Erythroblast (primary cell): ENCODE results near the gene SYNJ2.

Source experiments
- DNase-seq, 2 experiments: peaks; one replicate each; lab custom pipeline; 2025; lab: John Stamatoyannopoulos, UW
- GATA1 ChIP-seq: IDR thresholded peaks from 2 replicates; pipeline ENCODE4 v1.6.1; 2011; ENCODE audit warnings: low read depth, mild to moderate bottlenecking, control low read depth, low read length, moderate library complexity
- POLR2A ChIP-seq: IDR thresholded peaks from 2 replicates; pipeline ENCODE4 v1.6.1; 2011; ENCODE audit warnings: mild to moderate bottlenecking, low read length

The SYNJ2 gene

DNA sequence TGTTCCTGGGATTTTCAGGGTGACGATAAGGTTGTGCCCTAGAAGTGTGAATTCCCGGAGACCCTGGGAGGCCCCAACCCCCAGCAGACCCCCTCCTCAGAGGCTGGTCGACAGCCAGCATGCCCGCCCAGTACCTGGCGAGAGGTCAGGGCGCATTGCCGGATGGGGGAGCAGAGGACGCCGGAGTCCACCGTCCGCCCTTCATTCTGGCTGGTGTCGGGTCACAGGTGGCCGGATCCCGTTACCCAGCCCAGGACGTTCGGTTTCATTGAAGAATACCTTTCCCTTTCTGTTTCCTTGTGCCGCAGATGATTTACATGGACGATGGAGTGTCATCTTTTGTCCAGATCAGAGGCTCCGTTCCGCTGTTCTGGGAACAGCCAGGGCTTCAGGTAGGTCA is 61.3 kb downstream of the SYNJ2 start:
- TF ChIP-seq POLR2A (no peak), GATA1 (no peak)
- DNase-seq, result no peak

DNA sequence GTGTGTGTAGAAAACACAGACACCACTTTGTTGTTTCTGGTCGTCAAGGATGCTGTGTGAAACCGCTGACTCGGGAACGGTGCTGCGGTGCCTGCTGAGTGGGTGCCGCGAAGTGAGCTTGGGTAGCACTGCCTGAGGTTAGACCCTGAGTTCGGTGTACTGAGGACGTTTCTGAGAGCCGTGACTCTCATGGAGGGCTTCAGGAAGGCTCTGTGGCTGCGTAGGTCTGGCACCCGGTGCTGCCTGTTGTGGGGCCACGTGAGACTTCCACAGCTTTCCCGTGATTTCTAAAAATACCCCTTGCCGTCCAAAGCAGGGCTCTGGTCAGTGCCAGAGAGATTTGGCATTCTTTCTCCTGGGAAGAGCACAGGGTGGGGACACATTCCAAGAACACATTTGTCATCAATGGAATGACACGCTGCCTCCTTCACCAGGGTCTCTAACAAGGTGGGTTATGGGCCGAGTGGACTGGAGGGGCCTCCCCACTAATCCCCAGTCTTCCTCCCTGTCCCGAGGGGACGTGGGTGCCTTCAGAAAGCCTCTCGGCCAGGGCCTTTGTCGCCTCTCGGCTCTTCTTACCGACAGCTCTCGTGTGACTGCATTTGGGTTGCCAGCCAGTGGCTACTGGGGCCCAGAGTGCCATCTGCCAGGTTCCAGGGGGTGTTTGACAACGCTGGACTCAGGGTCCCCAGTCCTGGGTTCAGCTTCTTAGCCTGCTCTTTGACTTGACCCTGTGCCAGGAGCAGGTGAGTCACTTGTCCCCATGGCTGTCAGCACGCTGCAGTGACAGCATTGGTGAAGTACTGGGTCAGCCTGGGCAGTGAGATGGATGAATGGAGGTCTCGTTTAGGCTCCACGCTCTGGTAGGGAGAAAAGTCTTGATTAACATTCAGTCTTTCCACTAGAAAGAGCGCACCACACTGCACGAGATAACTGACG is 62.2 kb downstream of the SYNJ2 start:
- TF ChIP-seq POLR2A (no peak), GATA1 (no peak)
- peak; percentile 20 to 58 for DNase-seq

DNA sequence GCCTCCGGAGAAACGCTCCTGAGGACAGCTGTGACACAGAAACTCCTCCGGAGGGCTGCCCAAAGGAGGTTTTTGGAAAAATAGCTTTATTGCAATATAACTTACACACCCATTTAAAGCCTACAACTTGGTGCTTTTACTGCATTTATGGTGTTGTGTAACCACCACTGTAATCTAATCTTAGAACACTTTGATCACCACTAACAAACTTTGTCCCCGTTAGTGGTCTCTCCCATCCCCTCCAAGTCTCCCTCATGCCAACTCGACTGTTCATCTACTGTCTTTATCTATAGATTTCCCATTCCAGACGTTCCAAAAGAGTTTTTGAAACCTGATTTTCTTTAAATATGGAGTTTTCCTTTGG is 62.8 kb downstream of the SYNJ2 start:
- DNase-seq, result no peak
- TF ChIP-seq POLR2A (no peak), GATA1 (no peak)

- TF ChIP-seq GATA1 (no peak), POLR2A (no peak)
- DNase-seq, result no peak
Observed at GRCh38 chr6:158046201-158047126, 64.8 kb downstream of the SYNJ2 start.

DNA sequence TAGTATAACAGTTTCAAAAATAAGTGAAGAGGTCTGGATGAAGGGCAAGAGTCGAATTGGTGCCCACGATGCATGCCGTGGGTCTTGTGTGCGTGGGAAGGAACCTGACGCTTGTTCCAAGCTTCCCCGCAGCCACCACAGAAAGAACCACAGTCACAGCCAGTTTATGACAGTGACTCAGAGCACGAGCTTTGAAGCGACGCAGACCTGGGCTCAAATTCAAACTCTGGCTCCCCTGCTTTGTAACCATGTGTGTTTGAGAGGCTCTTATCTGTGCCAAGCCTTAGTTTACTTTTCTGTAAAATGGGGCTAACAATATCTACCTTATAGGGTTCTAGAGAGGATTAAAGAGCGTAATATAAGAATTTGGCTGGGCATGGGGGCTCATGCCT is 65.5 kb downstream of the SYNJ2 start:
- TF ChIP-seq POLR2A (no peak), GATA1 (no peak)
- peak in 1 of 2 experiments; percentile 28 for DNase-seq

- no peak for DNase-seq
- TF ChIP-seq POLR2A (no peak), GATA1 (no peak)
Observed at GRCh38 chr6:158047563-158048323, 66.1 kb downstream of the SYNJ2 start.

DNA sequence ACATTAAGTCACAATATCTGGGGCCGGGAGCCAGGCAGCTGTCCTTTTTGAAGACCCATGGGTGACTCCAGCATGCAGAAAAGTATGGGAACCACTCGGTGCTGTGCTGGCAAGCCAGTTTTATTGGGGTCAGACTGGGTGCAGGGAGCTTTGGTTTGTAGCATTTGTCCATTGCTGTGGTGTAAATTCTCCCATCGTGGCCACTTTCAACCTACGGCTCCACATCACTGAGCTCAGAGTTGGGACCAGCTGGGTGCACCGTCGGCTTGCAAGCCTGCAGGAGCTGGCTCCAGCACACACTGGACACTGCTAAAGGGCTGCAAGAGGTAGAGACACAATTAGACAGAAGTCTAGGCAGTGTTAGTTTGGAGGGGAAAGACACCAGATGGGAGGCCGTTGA is 66.9 kb downstream of the SYNJ2 start:
- DNase-seq, result no peak
- no peak for TF ChIP-seq POLR2A
- no peak for TF ChIP-seq GATA1

GRCh38 chr6:158049055-158050028 is 67.7 kb downstream of the SYNJ2 start:
- peak; percentile 65 to 69 for DNase-seq

GRCh38 chr6:158050107-158050735 is 68.6 kb downstream of the SYNJ2 start:
- no peak for DNase-seq
- TF ChIP-seq POLR2A (no peak), GATA1 (no peak)

More at GRCh38 chr6:158049055-158050028, 67.7 kb downstream of the SYNJ2 start:
- TF ChIP-seq GATA1 (no peak), POLR2A (no peak)

- DNase-seq, result no peak
- TF ChIP-seq GATA1 (no peak), POLR2A (no peak)
Observed at GRCh38 chr6:158050955-158051354, 69.3 kb downstream of the SYNJ2 start.

- no peak for DNase-seq
- TF ChIP-seq POLR2A (no peak), GATA1 (no peak)
Observed at GRCh38 chr6:158051968-158052367, 70.3 kb downstream of the SYNJ2 start.

GRCh38 chr6:158053377-158054313 is 72.0 kb downstream of the SYNJ2 start:
- no peak for TF ChIP-seq POLR2A
- no peak for TF ChIP-seq GATA1
- DNase-seq, result no peak
